Measurements from ENCODE around the gene KCNV2.

DNA sequence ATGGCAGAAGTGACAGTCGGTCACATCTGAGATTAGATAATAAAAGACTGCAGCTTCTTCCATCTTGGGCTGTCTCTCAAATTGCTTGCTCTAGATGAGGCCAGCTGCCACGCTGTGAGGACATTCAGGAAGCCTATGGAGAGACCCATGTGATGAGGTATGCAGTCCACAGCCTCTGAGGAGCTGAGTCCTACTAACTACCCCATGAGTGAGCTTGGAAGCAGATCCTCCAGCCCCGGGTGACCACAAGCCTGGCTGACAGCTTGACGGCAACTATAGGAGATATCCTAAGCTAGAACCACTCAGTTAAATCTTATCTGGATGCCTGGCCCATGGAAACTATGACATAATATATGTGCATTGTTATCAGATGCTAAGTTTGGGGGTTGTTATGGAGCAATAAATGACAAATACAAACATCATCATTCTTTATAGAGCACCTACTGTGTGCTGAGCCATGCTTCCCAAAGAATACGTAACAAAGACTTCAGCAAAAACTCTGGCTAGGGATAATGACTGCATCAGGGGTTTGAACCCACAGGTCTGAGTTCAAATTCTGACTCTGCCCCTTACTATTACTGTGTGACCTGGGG, 26.7 kb downstream of the KCNV2 start:
- no peak for TF ChIP-seq RARB (CRISPR knock-in tag; IDR thresholded peaks at IDR 0.05)
- TF ChIP-seq, protein P1, sequence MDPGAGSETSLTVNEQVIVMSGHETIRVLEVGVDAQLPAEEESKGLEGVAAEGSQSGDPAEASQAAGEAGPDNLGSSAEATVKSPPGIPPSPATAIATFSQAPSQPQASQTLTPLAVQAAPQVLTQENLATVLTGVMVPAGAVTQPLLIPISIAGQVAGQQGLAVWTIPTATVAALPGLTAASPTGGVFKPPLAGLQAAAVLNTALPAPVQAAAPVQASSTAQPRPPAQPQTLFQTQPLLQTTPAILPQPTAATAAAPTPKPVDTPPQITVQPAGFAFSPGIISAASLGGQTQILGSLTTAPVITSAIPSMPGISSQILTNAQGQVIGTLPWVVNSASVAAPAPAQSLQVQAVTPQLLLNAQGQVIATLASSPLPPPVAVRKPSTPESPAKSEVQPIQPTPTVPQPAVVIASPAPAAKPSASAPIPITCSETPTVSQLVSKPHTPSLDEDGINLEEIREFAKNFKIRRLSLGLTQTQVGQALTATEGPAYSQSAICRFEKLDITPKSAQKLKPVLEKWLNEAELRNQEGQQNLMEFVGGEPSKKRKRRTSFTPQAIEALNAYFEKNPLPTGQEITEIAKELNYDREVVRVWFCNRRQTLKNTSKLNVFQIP (CRISPR knock-in tag; IDR thresholded peaks at IDR 0.05; ENCODE audit: borderline replicate concordance, low read depth) = no peak
- TF ChIP-seq ZC3H10 (CRISPR knock-in tag; IDR thresholded peaks at IDR 0.05) = no peak
- TF ChIP-seq, protein P2, sequence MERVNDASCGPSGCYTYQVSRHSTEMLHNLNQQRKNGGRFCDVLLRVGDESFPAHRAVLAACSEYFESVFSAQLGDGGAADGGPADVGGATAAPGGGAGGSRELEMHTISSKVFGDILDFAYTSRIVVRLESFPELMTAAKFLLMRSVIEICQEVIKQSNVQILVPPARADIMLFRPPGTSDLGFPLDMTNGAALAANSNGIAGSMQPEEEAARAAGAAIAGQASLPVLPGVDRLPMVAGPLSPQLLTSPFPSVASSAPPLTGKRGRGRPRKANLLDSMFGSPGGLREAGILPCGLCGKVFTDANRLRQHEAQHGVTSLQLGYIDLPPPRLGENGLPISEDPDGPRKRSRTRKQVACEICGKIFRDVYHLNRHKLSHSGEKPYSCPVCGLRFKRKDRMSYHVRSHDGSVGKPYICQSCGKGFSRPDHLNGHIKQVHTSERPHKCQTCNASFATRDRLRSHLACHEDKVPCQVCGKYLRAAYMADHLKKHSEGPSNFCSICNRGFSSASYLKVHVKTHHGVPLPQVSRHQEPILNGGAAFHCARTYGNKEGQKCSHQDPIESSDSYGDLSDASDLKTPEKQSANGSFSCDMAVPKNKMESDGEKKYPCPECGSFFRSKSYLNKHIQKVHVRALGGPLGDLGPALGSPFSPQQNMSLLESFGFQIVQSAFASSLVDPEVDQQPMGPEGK (CRISPR knock-in tag; IDR thresholded peaks at IDR 0.05; ENCODE audit: borderline replicate concordance) = no peak
- TF ChIP-seq, protein P3, sequence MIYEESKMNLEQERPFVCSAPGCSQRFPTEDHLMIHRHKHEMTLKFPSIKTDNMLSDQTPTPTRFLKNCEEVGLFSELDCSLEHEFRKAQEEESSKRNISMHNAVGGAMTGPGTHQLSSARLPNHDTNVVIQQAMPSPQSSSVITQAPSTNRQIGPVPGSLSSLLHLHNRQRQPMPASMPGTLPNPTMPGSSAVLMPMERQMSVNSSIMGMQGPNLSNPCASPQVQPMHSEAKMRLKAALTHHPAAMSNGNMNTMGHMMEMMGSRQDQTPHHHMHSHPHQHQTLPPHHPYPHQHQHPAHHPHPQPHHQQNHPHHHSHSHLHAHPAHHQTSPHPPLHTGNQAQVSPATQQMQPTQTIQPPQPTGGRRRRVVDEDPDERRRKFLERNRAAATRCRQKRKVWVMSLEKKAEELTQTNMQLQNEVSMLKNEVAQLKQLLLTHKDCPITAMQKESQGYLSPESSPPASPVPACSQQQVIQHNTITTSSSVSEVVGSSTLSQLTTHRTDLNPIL (CRISPR knock-in tag; IDR thresholded peaks at IDR 0.05; ENCODE audit: low read depth) = no peak
- no peak for TF ChIP-seq ZFP30 (CRISPR knock-in tag; IDR thresholded peaks at IDR 0.05)
- no peak for TF ChIP-seq PPARA (CRISPR knock-in tag; IDR thresholded peaks at IDR 0.05; ENCODE audit: borderline replicate concordance)
- TF ChIP-seq SNAI2 (CRISPR knock-in tag; IDR thresholded peaks at IDR 0.05) = no peak
- TF ChIP-seq GLIS3 (CRISPR knock-in tag; IDR thresholded peaks at IDR 0.05) = no peak
- TF ChIP-seq ISL1 (CRISPR knock-in tag; IDR thresholded peaks at IDR 0.05) = no peak
- no peak for TF ChIP-seq CSDC2 (CRISPR knock-in tag; IDR thresholded peaks at IDR 0.05)
- no peak for TF ChIP-seq ZFP3 (CRISPR knock-in tag; IDR thresholded peaks at IDR 0.05)
- no peak for TF ChIP-seq ZNF8 (CRISPR knock-in tag; IDR thresholded peaks at IDR 0.05)
